Retinal pigment epithelial cell (primary cell): ENCODE measurements around the gene METTL13.
A peak's percentile ranks its signal among the peaks of the same experiment; 100 is the strongest.

Experiments used
- DNase-seq: peaks from one replicate; pipeline ENCODE4 v3.0.0-alpha.2; 2010; ENCODE audit warnings: low read depth
- H3K4me3 ChIP-seq: 2 replicates; pipeline ENCODE4 v1.5.1; 2011; ENCODE audit warnings: mild to moderate bottlenecking, low read length, control low read depth, moderate library complexity
- TF ChIP-seq, protein P1 (sequence below): conservative IDR thresholded peaks from 2 replicates; pipeline ENCODE4 v1.5.1; 2011; ENCODE audit warnings: low read depth, low read length, control low read depth, inconsistent platforms

Gene METTL13

DNA sequence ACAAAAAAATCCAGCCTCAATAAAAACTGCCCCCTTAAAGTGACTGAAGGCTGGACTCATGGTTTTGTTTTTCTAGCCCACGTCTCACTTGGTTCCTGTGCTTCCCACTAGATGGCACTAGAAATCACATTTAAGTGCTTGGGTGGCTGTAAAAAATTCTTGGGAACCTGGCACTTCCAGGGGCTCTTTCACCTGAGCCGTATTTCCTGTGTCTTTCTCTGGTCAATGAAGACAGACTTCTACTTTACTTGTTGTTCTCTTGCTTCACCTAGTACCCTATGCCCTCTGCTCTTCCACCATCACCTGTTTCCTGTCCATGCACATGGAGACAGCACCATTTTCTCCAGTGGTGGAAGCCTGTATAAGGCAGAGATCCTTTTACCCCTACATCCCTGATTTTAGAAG is 20.0 kb downstream of the METTL13 start:
- no peak for DNase-seq
- TF ChIP-seq, protein P1, sequence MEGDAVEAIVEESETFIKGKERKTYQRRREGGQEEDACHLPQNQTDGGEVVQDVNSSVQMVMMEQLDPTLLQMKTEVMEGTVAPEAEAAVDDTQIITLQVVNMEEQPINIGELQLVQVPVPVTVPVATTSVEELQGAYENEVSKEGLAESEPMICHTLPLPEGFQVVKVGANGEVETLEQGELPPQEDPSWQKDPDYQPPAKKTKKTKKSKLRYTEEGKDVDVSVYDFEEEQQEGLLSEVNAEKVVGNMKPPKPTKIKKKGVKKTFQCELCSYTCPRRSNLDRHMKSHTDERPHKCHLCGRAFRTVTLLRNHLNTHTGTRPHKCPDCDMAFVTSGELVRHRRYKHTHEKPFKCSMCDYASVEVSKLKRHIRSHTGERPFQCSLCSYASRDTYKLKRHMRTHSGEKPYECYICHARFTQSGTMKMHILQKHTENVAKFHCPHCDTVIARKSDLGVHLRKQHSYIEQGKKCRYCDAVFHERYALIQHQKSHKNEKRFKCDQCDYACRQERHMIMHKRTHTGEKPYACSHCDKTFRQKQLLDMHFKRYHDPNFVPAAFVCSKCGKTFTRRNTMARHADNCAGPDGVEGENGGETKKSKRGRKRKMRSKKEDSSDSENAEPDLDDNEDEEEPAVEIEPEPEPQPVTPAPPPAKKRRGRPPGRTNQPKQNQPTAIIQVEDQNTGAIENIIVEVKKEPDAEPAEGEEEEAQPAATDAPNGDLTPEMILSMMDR: peak; percentile 82
- H3K4me3 ChIP-seq: no peak overlapping the region

GRCh38 chr1:171802207-171802606 is 20.7 kb downstream of the METTL13 start:
- H3K4me3 ChIP-seq: no peak overlapping the region
- TF ChIP-seq, protein P1: no peak
- no peak for DNase-seq

GRCh38 chr1:171803045-171803444 is 21.6 kb downstream of the METTL13 start:
- H3K4me3 ChIP-seq: no peak overlapping the region
- DNase-seq: no peak
- TF ChIP-seq, protein P1: no peak

- H3K4me3 ChIP-seq: no peak overlapping the region
- no peak for DNase-seq
- TF ChIP-seq, protein P1: no peak
These were observed 22.1 kb downstream of the METTL13 start for GRCh38 chr1:171803461-171804022.

DNA sequence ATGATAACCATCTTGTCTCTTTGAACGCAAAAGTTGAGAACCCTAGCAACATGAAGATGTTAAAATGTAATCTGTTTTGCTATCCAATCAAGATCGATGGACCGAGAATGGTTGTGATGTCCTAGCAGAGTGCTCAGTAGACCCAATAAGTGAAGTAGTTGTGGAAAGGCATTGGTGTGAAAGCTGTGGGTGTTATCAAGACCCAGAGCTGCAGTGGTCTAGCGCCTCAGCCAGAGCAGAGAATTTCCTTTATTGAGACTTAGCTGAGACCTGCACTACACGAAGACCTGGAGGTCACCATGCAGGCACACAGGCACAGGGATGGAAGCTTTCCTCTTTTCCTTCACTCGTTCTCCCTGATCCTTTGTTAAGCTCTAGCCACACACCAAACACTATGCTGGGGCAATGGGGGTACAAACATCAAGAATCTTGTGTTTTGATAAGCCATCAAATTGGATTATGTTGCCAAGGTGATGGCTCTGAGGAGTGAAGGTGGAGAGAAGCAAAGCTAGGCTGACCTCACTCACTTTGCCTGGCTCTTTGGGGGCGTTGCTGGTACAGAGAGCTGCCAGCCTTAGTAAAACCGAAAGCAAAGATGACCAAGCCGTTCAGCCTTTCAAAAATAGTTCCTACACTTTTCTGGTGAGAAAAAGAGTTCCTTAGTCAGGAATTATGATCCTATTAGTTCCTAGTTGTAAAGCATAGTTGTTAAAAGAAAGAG is 24.1 kb downstream of the METTL13 start:
- H3K4me3 ChIP-seq: peak overlapping the region; percentile 14
- DNase-seq: peak; percentile 69

DNA sequence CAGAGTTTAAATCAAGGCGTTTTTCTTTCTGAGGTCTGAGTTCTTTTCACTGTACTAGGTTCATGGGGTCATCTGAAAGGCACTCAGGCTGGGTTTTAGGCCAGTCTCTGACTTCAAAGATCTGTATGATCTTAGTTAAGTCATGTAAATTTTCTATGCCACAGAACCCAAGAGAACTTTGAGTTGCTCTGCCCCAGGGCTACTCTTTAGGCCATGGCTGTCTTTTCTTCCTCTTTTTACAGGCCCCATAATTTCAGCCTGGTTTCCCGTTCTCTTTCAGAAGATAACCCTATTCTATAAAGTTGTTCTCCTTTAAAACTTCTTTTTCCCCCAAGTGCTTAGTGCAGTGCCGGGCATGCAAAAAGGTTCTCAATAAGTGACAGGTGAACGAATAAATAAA is 26.1 kb downstream of the METTL13 start:
- TF ChIP-seq, protein P1: no peak
- H3K4me3 ChIP-seq: no peak overlapping the region
- DNase-seq: no peak

More for the DNA sequence above, 24.1 kb downstream of the METTL13 start:
- TF ChIP-seq, protein P1: no peak

- no peak for DNase-seq
- TF ChIP-seq, protein P1: no peak
These were observed 28.4 kb downstream of the METTL13 start for GRCh38 chr1:171809834-171810233.

More at GRCh38 chr1:171809834-171810233, 28.4 kb downstream of the METTL13 start:
- H3K4me3 ChIP-seq: no peak overlapping the region
